HG03378 (cell line): ENCODE results near the gene STX8.
"Not testable (repeated sequence)": the region's sequence is repeated elsewhere in the genome, so short reads cannot be mapped to it uniquely, and the experiment has no call there.

Source experiments
- ATAC-seq: cut with Tn5 transposase; IDR thresholded peaks from one replicate; pipeline ENCODE4 v1.9.1; 2021; ENCODE audit warnings: mild to moderate bottlenecking, moderate library complexity; ENCODE audit not compliant: unreplicated experiment

Gene STX8

DNA sequence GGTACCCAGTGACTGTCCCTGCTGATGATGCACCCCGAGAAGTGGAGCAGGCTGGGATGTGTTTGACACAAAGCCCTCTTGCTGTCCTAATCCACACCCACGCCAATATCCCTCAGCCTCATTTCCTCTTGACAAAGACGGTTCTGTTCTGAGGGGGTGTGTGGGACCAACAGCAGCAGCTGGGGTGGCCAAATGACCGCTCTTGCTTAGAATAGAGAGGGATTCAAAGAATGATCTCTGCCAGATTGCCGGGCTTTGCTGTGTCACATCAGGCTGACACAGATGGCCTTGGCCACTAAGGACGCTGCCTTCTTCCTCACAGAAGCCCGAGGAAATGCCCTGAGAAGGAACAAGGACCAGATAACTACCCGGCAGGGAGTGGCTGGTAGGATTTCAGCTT, 303.6 kb downstream of the STX8 start:
- no peak for ATAC-seq

DNA sequence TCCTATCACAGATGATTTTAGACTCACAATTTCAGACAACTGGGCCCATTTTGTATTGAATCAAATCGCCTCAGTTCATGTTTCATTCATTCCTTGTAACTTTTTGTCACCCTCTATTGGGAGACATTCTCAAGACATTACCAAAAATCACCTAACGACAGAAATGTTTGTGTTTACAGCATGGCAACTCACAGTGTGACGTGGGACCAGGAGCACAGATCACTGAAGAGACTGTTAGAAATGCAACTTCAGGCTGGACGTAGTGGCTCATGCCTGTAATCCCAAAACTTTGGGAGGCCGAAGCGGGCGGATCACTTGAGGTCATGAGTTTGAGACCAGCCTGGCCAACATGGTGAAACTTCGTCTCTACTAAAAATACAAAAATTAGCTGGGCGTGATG, 304.7 kb downstream of the STX8 start:
- no peak for ATAC-seq

DNA sequence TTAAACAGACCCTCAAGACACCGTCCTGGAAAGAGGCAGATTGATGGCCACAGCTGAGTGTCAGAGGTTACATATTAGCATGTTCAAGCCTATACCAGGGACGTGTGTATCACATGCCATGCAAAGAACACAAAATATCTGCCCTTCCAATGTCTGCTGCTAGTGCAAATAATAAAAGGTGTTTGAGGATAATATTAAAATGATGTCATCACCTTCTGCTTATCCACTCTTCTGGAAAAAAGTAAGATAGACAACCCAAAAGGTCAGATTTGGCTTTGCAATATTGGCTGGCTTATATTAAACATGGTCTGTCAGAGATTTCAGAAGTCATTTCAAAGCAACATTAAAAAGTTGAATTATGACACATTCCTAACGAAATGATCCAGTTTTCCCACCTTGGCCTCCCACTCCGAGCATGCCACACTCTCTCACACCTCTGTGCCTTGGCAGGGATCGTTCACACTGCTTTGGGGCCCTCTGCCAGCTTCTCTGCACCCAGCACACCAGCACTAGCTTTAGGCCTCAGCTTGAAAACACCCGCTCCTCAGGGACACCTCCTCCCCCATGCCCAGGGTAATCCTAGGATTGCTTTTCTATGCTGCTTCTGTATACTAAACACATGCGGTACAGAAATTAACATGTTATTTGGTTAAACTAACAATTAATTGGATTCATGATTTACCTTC, 306.1 kb downstream of the STX8 start:
- ATAC-seq: no peak

DNA sequence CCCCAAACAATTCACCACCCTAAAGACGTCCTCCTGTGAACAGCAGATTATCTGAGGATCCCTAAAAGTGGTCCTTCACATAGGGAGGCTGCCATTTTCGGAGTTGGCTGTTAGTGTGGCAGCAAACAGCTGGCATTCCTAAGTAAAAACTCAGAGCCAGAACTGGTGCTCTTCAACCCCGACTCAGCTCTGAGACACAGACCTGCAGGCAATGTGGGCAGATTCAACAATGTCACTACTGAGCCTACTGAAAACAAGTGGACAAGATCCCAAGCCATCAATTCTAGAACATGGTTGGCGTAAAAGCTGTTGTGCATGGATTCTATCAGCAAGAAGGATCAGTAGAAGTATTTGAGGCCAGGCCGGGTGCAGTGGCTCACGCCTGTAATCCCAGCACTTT, 307.1 kb downstream of the STX8 start:
- no peak for ATAC-seq

DNA sequence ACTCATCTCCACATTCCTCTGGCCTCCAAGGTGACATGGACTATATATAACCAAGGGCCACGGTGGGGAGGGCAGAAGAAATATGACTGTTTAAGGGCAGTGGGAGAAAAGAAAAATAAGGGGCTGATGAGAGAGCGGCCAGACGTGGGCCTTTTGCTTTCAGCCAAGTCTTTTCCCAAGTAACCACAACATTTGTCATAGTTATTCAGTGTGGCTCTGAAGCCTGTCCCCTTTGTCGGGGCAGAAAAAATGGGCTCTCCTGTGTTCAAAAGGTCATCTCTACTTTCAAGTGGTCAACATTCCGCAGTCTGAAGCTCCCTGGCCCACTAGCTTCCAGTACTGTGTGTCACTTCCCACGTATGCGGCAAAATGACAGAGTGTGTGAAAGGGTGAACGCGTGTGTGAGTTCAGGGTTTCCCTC, 308.9 kb downstream of the STX8 start:
- no peak for ATAC-seq

DNA sequence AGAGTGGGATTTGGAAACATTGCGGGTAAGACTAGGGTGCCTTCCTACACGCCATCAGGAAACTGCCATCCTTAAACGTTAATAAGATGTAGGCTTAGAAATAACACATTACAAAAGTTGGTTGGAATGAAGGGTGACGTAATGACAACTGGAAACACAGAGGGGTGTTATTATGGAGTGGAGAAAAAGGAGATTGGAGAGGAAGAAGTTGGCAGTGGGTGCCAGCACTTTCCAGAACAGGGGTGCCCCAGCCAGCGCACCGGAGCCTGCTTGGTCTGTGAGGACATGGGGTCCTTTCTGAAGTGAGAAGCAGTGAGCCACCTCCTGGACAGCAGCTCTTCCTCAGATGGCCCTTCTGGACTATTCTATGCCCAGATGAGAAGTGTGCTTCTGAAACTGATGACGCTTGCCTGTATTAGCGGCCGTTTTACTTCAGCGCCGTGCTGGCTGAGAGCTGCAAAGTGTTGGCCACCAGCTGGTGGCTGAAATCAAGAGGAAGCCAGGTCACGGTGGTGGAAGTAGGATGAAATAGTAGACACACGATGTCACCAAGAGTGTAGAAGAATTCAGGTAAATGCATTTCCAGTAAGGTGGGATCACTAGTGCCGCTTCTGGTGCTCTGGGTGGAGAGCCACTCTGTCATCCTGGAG, 309.5 kb downstream of the STX8 start:
- ATAC-seq: no peak

DNA sequence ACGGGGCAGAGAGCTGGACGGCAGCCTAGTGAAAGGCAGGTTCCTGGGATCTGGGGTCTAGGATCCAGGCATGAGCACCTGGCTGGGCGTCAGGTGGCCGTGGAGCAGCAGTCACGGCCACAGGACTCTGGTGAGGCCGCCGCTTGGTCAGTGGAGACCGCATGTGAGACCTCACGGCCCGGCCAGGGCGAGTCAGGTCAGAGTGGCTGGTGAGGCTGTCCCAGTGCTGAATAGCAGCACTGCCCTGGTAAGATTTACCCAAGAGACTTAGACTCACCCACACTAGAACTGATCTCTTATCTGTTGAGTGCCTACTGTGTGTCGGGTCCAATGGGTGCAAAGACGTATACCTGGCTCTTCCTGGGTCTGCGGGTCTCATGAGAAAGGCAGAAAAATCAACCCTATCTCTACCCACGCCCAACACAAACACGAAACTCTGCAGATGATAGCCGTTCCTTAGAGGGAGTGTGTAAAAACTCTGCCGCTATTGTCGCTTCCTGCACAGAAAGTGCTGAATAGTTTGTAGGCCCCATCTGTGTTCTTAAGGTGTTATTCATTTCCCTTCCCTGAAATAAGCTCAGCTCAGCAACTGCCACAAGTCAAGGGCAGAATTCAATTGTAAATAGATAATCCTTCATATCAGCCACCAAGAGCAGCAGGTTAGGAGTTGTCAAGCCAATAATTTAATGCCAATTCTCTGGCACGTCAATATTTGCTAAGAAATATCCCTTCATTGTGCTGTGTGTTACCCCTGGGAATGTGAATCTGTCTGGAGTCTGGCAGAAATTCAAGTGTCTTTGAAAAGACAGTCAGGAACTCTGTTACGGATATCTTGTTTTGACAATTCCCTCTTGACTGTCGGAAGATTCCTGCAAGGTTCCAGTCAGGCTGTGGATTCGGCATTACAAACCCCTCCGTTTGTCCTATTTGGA, 314.3 kb downstream of the STX8 start:
- no peak for ATAC-seq

DNA sequence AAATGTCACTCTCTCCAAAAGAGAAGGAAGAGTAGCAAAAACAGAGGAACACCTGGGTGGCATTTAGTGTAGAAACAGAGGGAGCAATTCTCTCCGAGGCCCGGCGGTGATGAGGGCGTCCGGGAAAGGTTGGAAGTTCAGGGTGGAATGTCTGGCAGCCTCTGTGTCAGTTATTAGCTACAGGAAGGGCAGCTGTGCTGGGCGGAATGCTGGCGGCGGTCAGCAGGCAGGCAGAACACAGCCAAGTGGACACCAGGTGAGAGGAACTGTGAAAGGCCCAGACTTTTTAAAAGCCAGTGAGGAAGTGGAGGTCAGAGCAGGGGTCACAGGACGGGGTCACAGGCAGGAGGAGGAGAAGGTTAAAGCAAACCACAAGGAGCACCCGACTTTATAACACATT, 316.2 kb downstream of the STX8 start:
- no peak for ATAC-seq

DNA sequence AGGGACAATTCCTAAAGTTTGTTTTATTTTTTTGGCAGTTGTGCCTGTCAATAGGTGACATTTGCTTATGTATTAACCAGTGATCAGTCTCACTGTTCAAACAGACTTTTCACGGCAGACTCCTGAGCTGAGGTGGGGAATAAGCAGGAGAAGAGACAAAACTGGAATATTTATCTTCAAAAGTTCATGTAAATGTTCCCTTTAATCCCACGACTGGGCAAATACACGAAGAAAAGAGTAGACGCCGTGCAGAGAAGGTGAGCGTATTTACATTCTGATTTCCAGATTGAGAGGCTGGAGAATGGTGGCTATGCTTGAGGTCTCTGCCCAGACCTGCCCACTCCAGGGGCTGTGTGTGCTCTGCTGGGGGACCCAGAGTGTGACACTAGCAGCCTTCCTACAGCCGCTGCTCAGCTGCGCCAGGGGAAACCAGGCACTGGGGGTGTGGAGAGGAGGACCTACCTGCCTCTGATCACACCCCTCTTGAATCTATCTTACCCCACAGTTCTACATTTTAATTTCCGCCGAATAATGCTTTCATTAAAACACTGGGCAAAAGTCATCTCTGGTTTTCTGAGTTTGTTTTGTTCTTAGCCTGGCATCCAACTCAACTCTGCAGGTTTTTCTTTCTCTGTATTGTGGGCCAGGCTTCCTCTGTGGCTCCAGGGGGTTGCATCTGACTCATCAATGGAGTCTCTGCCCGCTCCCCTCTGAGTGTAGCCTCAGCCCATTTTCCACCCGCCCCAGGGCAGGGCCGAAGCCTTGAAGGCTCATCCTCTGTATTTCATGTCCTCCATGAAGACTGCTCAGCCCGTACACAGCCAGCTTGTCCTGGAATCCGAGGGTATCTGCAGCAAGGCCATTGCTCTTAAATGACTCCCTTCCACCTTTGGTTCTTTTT, 317.3 kb downstream of the STX8 start:
- ATAC-seq: no peak

DNA sequence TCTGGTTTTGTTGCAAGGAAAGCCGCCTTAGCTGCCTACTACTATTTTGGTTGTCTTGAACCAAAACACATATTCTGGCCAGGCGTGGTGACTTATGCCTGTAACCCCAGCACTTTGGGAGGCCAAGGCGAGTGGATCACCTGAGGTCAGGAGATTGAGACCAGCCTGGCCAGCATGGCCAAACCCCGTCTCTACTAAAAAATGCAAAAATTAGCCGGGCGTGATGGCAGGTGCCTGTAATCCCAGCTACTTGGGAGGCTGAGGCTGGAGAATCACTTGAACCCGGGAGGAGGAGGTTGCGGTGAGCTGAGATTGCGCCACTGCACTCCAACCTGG, 318.0 kb downstream of the STX8 start:
- ATAC-seq: not testable (repeated sequence)

DNA sequence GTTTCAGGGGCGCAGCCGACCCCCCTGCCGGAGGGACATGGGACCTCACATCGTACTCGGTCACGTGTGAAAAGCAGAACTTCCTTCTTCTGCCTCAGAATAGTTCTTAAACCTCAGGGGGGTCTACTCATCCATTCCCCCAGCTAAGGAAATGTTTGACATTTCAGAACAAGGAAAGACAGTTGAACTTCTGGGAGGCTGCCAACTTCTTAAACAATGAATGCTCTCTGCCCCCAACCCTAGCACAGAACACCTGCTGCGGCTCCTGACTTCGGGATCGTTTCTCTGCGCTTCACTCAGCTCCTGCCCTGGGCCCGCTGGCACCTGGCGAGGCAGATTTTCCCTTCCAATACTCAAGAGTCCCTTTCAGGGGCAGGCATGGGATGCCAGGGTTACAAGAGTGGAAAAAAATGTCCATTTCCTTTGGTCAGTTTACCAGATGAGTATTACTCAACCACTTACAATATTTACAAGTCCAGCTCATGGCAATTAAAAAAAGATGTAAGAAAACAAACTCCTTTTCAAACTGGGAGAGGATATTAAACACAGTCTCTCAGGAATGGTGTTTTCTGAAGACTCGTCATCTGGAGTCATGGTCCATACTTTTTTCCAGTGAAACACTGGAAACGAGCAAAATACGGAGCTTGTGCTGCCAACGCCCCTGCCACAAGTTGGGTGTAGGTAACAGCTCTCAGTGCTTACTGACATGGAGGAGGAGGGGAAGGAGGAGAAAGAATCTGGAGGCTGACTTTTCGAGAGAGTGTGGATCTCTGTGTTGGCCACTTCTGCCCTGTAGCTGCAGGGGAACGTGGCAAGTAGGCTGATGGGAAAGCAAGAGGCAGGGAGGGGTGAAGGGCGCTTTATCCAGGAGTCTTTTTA, 318.6 kb downstream of the STX8 start:
- no peak for ATAC-seq

DNA sequence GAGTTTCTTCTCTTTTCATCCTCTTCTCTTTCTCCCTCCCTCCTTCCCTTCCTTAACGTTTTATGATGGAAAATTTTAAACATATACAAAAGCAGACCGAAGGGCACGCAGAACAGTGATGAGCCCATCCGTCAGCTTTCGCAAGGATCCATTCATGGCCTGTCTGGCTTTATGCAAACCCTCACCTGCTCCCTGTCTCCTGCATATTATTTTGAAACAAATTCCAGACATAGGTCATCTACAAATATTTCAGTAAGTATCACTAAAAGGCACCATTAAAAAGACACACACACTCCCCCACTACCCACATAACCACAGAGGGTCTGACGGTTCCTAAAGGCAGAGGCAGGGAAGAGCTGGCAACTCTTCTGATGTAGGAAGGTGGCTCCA, 319.3 kb downstream of the STX8 start:
- ATAC-seq: no peak

DNA sequence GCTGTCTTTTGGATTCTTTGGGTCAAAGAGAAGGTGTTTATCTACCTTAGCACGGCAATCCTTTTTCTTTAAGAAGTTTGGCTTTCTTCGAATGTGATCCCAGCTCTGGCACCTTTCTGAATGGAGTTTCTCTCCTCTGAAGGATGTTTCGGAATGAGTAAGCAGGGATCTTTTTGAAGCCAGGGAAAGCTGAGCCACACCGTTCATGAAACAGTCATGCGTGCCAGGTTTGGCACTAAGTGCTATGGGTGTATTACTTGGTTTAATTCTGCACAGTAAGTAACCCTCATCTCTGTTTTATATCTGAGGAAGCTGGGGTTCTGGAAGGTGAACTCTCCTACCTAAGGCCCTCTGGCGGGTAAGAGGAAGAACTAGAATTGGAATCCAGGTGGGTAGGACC, 319.8 kb downstream of the STX8 start:
- ATAC-seq: no peak

DNA sequence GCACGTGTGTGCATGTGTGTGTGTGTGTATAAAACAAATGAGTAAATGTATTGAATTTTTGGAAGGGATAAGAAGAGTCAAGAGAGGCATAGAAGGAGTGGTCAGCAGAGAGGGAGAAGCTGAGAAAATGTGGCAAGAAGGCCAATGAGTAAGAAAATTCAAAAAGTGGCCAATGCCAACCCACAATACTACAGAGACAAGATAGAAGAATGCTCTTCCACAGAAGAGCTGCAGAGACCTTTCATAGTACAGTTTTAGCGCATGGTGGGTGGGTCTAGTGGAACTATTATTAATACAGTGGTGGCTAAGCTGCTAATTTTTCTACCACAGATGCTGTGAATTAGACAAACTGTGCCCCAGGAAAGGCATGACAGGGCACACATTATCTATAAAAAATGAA, 320.8 kb downstream of the STX8 start:
- no peak for ATAC-seq

DNA sequence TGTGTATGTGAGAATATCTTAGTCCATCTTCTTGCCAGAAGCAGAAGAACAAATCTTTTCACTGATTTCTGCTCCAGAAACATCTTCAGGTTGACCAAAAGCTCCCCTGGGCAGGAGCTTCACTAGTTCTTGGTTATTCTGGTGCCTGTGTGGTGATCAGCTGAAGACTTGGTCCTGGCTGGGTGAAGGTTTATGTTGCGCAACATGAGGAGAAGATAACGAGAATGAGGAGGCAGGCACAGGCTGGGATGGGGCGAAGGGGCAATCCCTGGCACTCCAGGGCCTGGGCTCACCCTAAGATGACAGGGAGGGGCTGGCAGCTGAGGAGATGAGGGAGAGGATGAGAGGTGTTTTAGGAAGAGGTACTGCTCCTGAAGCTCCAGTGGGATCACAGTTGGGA, 322.3 kb downstream of the STX8 start:
- no peak for ATAC-seq

DNA sequence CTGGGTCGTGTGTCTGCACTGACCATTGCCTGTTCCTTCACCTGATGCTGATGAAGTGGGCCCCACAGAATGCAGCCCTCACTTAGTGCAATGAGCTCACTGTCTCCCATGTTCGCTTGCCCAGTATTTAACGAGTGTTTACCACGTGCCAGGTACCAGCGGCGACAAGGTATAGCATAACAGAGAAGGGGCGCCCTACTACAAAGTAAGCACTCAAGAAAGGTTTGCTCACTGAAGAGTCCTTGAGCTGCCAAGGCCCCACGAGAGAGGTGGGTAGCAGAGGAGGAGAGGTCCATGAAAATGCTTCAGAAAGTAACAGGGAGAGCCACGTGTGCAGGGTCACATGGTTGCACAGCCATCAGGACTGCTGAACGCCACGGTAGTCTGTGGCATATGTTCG, 324.3 kb downstream of the STX8 start:
- ATAC-seq: no peak

DNA sequence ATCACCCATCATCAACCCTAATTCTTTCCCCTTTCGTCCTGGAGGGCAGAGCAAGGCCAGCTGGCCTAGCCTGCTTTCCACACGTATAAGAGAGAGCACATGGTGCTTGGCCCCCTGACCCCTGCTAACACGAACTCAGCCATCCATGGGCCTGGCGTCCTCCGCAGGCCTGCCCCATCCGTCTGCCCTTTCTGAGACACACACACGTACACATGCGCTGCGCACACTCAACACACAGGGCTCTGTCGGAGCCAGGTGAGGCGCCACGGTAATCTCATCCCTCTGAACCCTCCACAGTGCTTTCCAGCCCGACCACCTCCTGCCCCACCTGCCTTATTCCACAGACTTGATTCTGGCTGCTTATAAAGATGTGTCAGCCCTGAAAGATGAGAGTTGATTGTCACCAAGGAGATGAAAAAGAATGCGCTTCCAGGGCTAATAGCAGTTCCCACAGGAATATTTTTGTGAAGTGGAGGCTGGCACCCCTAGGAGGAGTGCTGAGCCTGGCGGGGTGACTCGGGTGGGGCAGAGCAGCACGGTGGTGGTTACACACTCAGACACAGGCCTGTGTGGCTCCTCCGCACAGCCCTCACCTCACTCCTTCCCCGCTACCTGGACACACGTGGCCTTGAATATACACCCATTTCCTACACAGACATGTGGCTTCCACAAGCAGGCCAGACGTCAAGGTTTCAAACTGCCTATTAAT, 326.2 kb downstream of the STX8 start:
- no peak for ATAC-seq

DNA sequence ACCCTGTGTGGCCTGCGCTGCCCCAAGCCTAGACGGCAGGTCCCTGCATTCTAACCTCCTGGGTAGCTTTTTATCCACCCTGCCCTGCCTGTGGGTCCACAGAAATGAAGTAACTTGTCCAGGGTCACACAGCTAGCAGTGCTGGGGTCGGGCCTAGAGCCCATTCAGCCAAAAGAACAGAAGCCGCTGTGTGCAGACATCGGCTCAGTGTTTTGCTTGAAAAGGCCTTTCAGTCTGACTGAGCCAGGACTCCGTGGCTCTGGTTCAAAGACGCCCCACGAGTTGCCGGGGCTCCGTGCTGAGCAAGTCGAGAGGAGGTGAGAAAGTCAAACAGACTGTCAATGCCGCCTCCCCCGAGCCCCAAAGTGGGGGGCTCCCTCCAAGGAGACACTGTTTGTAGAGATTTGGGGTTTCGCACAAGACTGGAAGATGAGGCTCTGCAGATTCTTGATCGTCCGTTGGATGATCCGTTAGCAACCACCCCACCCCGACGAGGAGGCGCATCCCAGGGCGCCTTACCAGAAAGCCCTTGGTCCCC, 328.1 kb downstream of the STX8 start:
- no peak for ATAC-seq
